Adrenal gland (tissue), 12 donors: ENCODE measurements around the gene NHSL2. TPM values are rescaled to one million over a fixed set of nuclear protein-coding genes. Genes with fewer than 3 reads are reported as not detected.

Experiments
- DNase-seq, 7 donors: peaks; one replicate each; pipeline ENCODE4 v3.0.0-alpha.2; 2019 to 2020
- H3K27ac ChIP-seq, 5 donors: fragments of 200-600 bp; sonication (generic) in 4 of 5; 1 replicate in 3 of 5; 2 replicates in 2 of 5; pipeline versions ENCODE4 v1.5.1 to v1.8.0; 2016 to 2020; ENCODE audit warnings: mild to moderate bottlenecking in 1 of 5
- H3K27me3 ChIP-seq: fragments of 200-600 bp; 2 replicates; pipeline ENCODE4 v1.8.0; 2021
- H3K36me3 ChIP-seq, 2 donors: fragments of 200-600 bp; replicated peaks in 1 of 2; 1 replicate in 1 of 2; 2 replicates in 1 of 2; pipeline versions ENCODE4 v1.5.1 to v1.8.0; 2018 to 2022
- H3K4me1 ChIP-seq, 2 donors: fragments of 200-600 bp; replicated peaks in 1 of 2; 1 replicate in 1 of 2; 2 replicates in 1 of 2; pipeline versions ENCODE4 v1.5.1 to v1.8.0; 2018 to 2021
- H3K4me3 ChIP-seq, 4 donors: fragments of 200-600 bp; sonication (generic) in 3 of 4; one replicate each; pipeline ENCODE4 v1.5.1; 2016 to 2018
- H3K9me3 ChIP-seq, 3 donors: fragments of 200-600 bp; sonication (generic) in 1 of 3; replicated peaks in 1 of 3; 1 replicate in 2 of 3; 2 replicates in 1 of 3; pipeline versions ENCODE4 v1.5.1 to v1.8.0; 2016 to 2021
- CTCF ChIP-seq, 6 experiments: fragments of 450-650 bp in 4 of 6; fragments of 200-600 bp in 2 of 6; sonication (generic) in 1 of 6; IDR thresholded peaks; 1 replicate in 5 of 6; 2 replicates in 1 of 6; pipeline versions ENCODE4 v1.5.1 to v1.8.0; 2016 to 2021; ENCODE audit warnings: antibody characterized with exemption in 6 of 6, mild to moderate bottlenecking in 2 of 6, moderate library complexity in 1 of 6
- POLR2A ChIP-seq, 2 donors: fragments of 450-650 bp; IDR thresholded peaks; one replicate each; pipeline ENCODE4 v1.6.1; 2017; ENCODE audit warnings: antibody characterized with exemption in 2 of 2, mild to moderate bottlenecking in 2 of 2, moderate library complexity in 1 of 2
- WGBS, 4 donors: extraction: QIAGEN DNeasy Blood & Tissue Kit in 2 of 4; methylation state at CpG; one replicate each; pipeline versions ENCODE4 v1.1.5 to v1.1.7; 2013 to 2017; 5-methylcytosine and 5-hydroxymethylcytosine counted together
- intact Hi-C, 2 donors: fragments of 100-400 bp; cut with DNase I; formaldehyde crosslinking; loops; one replicate each; pipeline versions ENCODE4 v1.14.1 to v1.15.0; 2022 to 2023
- polyA plus RNA-seq, 3 donors: library from polyadenylated mRNA; stranded (reverse); fragments of 200-250 nt in 2 of 3; fragments of 350-450 nt in 1 of 3; fragmentation: Illumina TruSeq in 1 of 3; extraction: RNeasy Lipid Tissue Mini Kit (QIAGEN cat#74804) in 1 of 3; gene quantifications; one replicate each; pipeline ENCODE4 v1.2.3, GENCODE V29; 2013 to 2014
- total RNA-seq, 9 donors: library from RNA; depleted of rRNA in 4 of 9; stranded (reverse); fragments of >200 nt in 4 of 9; fragments of 120-200 nt in 1 of 9; fragmentation: NEBNext Ultra II Directional in 1 of 9; extraction: Animal tissue kit (Norgen Biotek cat#: 25700) in 1 of 9; gene quantifications; one replicate each; pipeline versions ENCODE4 v1.1.0 to v1.2.4, GENCODE V29; 2013 to 2023
- donor health status: healthy with polysubstance abuse.
- donor health status: Bipolar disorder and iron deficiency.
- donor health status: DM: yes; HTN: yes; CAD: no.
- donor health status: DM: no; HTN: no; CAD: no.
- donor health status: DM: no; HTN: no; CAD: no.
- donor health status: DM: yes; HTN: yes; CAD: no.

NHSL2 gene
- total and polyA plus RNA-seq, 12 donors: 1.3 to 18.2 (median 4.8) TPM

- Histone ChIP-seq H3K4me3 (no peak overlapping the region), H3K27ac (no peak overlapping the region), H3K36me3 (no peaks in the 10 kb centered on the region), H3K27me3 (peaks cover 11% of the 10 kb centered on the region), H3K9me3 (no peaks in the 10 kb centered on the region), H3K4me1 (no peaks in the 10 kb centered on the region)
- no peak for DNase-seq
- intact Hi-C loops: no loop called here
- TF ChIP-seq CTCF (IDR thresholded peaks at IDR 0.05): no peak
- TF ChIP-seq POLR2A (IDR thresholded peaks at IDR 0.05): no peak
These were observed 15.0 kb upstream of the NHSL2 start for GRCh38 chrX:71895607-71896006.

- Histone ChIP-seq H3K9me3 (no peaks in the 10 kb centered on the region), H3K27me3 (peaks cover 50% of the 10 kb centered on the region), H3K4me1 (no peaks in the 10 kb centered on the region), H3K27ac (no peak overlapping the region), H3K4me3 (no peak overlapping the region), H3K36me3 (no peaks in the 10 kb centered on the region)
- TF ChIP-seq CTCF (IDR thresholded peaks at IDR 0.05) (no peak), POLR2A (IDR thresholded peaks at IDR 0.05) (no peak)
- no peak for DNase-seq
- intact Hi-C loops: no loop called here
- 50 to 63% (median 55%) methylated on average over 5 of the region's 5 CpGs for WGBS, 4 donors
These were observed 4.5 kb upstream of the NHSL2 start for GRCh38 chrX:71906144-71906543.

- no peak for DNase-seq
- no peaks in the 10 kb centered on the region for H3K9me3 ChIP-seq
- no peaks in the 10 kb centered on the region for H3K36me3 ChIP-seq
- 43 to 78% (median 65%) methylated on average over 2 to 3 of the region's 3 CpGs for WGBS, 4 donors
- intact Hi-C loops: no loop called here
- no peaks in the 10 kb centered on the region for H3K4me1 ChIP-seq
- no peak overlapping the region for H3K27ac ChIP-seq
- peaks cover 61% of the 10 kb centered on the region for H3K27me3 ChIP-seq
- TF ChIP-seq CTCF (IDR thresholded peaks at IDR 0.05) (no peak), POLR2A (IDR thresholded peaks at IDR 0.05) (no peak)
- no peak overlapping the region for H3K4me3 ChIP-seq
These were observed 2.3 kb upstream of the NHSL2 start for GRCh38 chrX:71908387-71908786.

GRCh38 chrX:71909956-71910355, 689 bp upstream of the NHSL2 start:
- no peaks in the 10 kb centered on the region for H3K4me1 ChIP-seq
- TF ChIP-seq POLR2A (IDR thresholded peaks at IDR 0.05) (no peak), CTCF (IDR thresholded peaks at IDR 0.05) (no peak)
- no peak overlapping the region for H3K4me3 ChIP-seq
- no peaks in the 10 kb centered on the region for H3K9me3 ChIP-seq
- WGBS, 4 donors: 35 to 59% (median 50%) methylated on average over 4 to 8 of the region's 8 CpGs
- H3K27ac ChIP-seq: no peak overlapping the region
- intact Hi-C loops: no loop called here
- H3K36me3 ChIP-seq: no peaks in the 10 kb centered on the region
- DNase-seq: no peak
- peaks cover 58% of the 10 kb centered on the region for H3K27me3 ChIP-seq
